HG02885 (cell line): ENCODE measurements around the gene NDST1.

Source experiments
- ATAC-seq: cut with Tn5 transposase; IDR thresholded peaks from one replicate; pipeline ENCODE4 v1.9.1; 2021; ENCODE audit warnings: mild to moderate bottlenecking; ENCODE audit not compliant: unreplicated experiment, poor library complexity

The NDST1 gene

DNA sequence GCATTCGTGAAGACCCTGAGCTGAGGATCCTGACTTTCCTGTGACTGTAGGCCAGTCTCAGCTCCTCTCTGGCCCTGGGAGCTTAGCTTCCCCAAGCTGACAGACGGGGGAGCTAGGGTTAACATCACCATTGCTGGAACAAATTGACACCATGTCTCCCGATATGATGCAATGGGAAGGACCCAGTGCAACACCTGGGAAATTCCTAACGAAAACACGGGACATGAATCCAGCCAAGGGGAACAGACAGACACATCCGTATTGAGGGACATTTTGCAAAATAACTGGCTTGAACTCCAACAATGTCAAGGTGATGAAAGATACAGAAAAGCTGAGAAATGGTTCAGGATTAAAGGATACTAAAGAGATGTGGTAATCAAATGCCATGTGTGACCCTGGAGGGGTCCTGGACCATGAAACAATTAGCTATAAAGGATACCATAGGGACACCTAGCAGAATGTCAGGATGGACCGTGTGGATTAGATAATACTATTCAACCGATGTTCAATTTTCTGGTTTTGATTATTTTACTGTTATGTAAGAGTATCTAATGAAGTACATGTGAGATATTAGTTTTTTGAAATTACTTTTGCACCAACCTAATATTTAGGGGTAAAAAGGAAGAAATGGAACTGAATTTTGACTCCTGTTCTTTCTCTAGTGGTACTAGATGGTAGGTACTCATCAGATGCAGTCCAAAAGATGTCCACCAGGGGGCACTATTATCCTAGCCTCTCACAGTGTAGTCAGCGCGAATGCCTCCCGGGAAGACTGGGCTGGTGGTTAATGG lies 52.7 kb downstream of the NDST1 start:
- ATAC-seq: peak; percentile 85

DNA sequence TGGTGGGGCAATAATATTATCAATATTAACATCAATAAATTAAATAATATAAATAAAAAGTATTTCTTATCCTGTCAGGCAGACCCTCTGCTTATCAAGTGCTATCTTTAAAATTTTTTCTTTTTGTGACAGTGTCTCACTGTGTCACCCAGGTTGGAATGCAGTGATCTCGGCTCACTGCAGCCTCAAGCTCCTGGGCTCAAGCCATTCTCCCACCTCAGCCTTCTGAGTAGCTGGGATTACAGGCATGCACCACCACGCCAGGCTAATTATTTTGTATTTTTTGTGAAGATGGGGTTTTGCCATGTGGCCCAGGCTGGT lies 53.2 kb downstream of the NDST1 start:
- no peak for ATAC-seq

DNA sequence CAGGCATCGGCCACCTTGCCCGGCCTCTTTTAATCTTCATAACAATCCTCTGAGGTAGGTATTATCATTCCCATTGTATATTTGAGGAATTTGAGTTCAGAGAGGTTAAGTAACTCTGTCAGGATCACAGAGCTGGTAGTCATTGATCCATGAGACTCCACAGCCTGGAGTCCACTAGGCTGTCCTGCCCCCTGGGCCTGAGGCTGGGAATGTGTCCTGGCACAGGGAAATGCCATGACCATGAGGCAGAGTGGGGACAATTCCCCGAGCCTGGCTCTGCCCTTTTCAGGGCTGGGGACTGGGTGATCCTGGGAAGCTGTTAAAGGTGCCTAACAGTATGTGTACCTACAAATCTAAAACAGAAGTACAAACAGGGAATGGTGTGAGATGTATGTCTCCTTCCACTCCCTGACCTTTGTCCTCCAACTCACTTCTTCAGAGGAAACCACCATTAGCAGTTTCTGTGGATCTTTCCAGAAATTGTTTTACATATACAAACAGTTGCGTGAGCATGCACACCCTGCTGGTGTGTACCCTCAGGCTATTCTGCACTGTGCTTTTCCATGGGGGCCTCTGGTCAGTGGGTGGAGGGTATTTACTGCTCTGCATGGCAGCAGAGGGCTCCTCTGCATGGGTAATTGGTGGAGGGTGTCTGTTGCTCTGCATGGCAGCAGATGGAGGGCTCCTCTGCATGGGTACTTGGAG lies 53.8 kb downstream of the NDST1 start:
- ATAC-seq: no peak

DNA sequence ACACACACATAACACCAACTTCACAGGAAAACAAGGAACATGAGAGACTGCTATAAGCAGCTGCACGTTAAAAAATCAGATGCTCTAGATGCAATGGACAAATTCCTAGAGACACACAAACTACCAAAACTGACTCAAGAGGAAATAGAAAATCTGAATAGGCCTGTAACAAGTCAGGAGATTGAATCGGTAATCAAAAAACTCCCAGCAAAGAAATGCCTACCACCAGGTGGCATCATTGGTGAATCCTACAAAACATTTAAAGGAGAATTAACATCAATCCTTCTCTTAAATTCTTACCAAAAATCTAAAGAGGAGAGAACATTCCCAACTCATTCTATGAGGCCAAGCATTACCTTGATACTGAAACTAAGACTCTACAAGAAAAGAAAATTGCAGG lies 54.9 kb downstream of the NDST1 start:
- no peak for ATAC-seq

DNA sequence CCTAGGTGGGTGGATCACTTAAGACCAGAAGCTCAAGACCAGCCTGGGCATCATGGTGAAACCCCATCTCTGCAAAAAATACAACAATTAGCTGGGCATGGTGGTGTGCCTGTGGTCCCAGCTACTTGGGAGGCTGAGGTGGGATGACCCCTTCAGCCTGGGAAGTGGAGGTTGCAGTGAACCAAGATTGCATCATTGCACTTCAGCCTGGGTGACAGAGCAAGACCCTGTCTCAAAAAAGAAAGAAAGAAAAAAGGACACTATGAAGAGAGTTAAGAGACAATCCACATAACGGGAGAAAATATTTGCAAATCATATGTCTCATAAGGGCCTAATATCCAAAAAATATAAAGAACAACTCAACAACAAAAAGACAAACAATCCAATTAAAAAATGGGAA lies 57.9 kb downstream of the NDST1 start:
- no peak for ATAC-seq

DNA sequence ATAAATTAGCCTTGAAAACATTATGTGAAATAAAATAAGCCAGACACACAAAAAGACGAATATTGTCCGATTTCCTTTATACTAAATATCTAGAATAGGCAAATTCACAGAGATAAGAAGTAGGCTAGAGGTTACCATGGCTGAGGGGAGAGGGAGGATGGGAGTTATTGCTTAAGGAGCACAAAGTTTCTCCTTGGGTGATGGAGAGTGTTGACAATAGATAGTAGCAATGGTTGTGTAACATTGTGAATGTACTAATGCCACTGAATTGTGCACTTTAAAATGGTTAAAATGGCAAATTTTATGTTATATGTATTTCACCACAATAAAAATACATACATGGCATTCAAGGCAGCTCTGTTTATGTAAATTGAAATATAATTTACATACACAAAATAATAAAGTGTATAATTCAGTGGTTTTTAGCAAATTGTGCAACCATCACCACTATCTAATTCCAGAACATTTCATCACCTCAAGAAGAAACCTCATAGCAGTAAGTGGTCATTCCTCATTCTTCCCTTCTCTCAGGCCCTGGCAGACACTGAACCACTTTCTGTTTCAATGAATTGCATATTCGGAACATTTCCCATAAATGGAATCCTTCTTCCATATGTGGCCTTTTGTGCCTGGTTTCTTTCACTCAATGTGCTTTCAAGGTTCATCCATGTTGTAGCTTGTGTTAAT lies 59.2 kb downstream of the NDST1 start:
- ATAC-seq: no peak

DNA sequence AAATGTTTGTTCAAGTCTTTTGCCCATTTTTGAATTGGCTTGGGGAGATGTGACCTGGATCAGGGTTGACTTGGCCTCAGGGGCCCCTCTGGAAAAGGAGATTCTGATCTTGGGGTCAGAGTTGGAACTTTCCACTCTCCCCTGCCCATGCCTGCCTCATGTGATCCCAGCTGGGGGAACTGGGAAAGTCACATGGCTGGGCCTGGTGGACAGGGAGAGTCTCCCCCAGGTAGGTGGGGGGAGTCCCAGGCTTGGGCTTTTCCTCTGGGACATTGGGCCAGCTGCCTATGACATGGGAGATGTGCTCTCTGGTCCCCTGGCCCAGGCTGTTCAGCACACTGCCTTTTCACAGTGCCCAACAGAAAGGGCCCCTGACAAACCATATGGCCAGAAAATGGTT lies 60.7 kb downstream of the NDST1 start:
- no peak for ATAC-seq

DNA sequence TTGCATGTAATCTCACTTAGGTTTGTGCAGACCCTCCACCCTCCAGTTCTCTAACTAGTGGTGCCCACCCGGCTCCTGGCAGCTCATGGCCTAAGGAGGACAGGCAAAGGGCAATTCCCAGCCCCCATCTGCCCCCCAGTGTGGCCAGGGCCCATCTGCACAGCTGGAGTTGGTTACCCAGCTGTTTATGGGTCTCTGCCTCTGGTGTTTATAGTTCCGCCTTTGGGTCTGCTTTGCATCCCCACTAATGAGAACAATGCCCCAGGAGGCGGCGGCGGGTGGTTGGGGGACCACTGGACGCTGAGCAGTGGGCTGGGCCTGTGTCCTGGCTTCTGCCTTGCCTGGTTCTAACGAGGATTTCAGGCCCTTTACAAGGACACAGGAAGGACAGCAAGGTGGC lies 62.4 kb downstream of the NDST1 start:
- no peak for ATAC-seq

DNA sequence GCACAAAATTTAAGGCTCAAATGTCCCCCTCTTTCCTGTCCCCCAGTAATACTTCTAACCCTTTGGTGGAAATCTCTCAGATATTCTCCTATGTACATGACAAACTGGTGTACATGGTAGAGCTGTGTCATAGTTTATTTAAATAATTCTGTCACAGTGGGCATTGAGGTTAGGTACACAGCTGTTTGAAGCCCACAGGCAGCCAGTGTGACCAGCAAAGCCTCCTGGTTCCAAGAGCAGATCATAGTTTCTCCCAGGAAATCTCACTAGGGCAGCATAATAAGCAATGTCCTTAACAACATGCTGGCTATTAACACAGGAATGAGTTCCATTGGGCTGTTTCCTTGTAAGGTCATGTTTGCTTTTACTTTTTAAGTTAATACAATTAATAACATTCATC lies 63.9 kb downstream of the NDST1 start:
- no peak for ATAC-seq

DNA sequence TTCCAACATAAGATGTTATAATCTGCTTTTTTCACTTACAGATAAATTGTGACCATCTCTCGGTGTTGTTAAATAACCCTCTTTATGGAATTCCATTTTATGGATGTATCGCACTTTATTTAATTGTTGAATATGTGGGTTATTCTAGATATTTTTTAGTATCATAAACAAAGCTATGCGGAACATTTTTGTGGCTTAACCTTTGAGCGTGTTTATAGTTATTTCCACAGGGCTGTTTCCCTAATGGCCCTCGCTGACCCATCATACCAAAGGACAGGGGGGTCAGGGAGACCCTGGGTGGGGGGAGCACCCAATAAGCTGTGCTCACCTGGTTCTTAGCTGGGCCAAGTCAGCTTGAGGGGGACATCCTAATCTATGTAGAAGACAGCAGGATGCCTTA lies 65.3 kb downstream of the NDST1 start:
- ATAC-seq: no peak

DNA sequence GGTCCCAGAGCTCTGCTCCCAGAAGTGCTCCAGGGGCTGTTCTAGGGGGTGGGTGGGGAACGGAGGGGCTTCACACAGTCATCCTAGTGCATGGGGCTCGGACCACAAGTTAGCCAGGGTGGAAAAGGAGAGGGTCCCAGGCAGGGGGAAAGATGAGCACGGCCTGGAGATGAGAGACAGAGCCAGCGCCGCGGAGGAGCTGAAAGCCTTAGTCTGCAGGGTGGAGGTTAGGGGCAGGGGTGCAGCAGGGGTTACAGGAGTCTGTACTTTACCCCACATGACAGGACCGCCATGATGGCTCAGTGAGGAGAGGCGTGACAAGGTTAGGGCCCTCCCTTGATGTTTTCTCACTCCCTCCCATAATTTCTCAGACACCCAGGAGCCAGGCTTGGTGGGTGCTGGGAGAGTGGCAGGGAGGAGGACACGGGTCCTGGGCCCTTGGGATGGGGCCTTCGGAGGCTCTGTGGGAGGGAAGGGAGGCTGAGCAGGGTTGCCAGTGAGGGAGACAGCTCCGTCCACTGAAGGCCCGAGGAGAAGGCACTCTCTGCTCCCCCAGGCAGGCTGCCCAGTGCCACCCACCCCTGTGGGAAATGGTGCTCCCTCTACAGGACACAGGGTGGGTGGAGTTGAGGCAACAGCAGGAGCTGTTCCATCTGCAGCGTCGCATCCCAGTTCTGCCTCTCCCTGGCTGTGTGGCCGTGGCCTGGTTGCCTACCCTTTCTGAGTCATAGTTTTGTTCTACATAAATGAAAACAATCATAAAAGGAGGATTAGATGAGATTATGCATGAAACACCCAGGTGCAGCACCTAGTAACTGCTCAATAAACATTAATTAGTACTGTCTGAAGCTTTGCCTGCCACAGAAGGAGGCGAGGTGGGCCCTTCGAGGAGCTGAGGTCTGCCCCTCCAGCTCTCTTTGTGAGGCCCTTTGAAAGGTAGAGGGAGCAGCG lies 66.2 kb downstream of the NDST1 start:
- no peak for ATAC-seq

DNA sequence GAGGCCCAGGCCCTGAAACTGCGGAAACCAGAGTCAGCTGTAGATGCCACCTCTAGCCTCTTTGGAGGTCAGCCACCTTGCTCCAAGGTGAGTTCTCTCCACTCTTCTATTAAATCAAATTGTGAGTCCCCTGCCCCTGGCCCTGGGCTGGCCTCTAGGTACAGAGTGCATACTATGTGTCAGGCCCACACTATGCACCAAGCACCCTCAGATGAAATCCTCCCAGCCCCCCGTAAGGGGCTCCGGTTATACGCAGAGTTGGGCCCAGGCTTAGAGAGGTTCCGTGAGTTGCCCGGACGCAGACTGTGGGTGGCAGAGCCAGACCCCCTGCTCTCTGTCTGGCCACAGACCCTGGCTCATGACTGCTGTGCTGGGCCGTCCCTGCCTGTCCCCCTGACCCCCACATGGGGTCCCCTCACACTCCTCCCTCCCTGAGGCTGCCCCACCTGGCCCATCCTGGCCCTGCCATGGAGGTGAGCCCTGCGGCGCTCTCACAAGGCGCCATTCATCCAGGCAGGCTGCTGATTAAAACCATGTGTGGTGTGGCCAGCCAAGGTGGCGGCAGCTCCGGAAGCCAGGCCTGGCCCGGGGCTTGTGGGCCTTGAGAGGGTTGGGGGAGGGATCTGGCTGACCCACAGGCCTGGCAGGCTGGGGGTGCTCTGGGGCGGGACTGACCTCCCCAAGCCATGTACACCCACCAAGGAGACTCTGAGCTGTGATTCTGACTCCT lies 67.1 kb downstream of the NDST1 start:
- no peak for ATAC-seq

DNA sequence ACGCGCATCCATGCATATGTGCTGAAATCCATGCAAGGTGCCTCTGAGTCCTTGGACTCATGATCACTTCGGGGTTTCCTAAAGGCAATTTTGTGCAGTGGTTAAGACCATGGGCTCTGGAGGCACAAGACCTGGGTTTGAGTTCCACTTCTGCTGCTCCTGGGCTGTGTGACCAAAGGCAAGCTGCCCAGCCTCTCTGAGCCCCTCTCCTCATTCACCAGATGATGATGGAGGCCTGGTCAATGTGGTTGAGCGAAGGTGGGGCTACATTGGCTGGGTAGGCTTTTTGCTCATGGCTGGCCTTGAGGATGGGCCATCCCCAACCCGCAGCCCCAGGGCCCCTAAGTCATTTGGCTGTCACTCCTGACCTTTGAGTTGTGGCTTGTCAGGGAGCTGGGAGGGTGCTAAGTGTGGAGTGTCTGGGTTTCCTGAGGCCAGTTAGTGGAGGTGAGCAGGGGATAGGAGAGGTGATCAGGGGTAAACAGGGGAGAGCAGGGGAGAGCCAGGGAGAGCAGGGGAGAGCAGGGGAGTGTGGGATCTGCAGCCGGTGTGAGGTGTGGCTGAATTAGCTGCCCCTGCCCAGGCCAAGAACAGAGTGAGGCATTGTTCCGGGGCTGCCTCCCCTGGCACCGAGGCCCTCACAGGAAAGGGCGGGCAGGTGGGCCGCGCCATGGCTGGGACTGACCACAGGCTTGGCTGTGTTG lies 68.0 kb downstream of the NDST1 start:
- no peak for ATAC-seq

DNA sequence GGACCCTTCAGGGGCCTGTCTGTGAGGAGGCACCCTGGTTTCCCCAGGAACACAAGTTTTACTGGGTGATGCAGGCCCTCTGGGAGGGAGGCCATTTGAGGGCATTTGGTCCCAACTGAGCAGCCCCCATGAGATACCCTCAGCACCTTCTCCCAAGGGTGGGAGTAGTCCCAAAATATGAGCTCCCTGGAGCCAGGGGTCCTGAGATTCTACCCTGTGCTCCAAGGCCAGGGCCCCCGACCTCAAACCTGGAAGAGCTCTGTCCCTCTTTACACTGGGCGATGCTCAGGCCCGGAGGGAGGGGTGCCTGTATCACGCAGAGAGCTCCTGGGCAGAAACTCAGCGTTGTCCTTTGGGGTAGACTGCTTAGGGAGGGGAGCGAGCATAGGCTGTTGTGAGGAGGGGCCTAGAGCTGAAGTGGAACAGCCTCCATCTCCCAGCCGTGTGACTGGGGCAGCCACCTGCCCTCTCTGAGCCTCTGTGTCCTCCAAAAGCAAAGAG lies 68.6 kb downstream of the NDST1 start:
- no peak for ATAC-seq

DNA sequence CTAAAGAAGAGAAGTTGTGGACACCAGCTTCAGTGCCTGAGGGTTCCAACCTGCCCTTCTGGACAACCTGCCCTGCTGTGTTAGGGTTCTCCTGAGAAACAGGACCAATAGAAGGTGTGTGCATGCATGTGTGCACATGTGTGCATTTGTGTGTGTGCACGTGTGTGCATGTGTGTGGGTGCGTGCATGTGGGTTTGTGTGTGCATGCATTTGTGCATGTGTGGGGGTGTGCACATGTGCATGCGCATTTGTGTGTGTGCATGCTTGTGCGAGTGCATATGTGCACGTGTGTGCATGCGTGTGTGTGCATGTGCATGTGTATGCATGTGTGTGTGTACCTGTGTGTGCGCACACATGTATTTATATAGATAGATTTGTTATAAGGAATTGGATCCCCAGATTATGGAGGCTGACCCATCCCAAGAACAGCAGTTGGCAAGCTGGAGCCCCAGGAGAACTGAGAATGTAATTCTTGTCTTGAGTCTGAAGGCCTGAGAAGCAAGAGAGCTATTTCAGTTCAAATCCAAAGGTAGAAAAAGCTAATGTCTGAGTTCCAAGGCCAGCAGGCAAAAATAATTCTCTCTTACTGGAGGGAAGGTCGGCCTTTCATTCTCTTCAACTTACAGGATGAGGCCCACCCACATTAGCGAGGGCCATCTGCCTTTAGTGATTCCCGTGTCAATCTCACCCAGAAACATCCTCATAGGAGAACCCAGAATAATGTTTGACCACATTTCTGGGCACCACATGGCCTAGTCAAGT lies 69.6 kb downstream of the NDST1 start:
- ATAC-seq: no peak

DNA sequence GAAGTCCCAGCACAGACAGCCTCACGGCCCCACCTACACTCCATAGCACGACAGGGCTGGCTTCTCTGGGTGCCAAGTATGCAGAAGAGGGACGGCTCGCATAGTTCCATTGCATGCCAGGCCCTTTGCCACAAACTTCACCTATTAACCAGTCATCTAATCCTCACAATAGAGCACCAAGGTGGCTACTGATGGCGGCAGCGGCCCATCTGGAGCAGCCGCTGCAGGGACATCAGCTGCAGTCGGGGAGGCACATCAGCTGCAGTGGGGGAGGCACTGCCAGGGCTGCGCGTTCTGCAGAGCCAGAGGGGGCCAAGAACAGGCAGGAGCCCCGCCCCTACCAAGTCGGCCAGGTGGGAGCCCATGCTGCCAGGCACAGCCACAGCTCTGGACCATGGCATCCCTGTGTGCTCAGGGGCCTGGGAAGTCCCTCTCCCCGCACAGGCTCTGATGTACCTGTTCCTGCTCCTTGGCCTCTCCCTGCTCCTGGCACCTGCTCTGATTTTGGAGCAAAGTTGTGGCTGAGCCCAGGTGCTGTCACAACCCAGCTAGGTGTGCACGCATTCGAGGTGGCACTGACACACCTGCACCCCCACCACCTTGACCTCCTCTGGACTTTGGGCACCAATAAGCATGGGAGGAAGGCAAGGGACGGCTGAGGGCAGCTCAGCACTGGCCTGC lies 71.0 kb downstream of the NDST1 start:
- ATAC-seq: no peak

DNA sequence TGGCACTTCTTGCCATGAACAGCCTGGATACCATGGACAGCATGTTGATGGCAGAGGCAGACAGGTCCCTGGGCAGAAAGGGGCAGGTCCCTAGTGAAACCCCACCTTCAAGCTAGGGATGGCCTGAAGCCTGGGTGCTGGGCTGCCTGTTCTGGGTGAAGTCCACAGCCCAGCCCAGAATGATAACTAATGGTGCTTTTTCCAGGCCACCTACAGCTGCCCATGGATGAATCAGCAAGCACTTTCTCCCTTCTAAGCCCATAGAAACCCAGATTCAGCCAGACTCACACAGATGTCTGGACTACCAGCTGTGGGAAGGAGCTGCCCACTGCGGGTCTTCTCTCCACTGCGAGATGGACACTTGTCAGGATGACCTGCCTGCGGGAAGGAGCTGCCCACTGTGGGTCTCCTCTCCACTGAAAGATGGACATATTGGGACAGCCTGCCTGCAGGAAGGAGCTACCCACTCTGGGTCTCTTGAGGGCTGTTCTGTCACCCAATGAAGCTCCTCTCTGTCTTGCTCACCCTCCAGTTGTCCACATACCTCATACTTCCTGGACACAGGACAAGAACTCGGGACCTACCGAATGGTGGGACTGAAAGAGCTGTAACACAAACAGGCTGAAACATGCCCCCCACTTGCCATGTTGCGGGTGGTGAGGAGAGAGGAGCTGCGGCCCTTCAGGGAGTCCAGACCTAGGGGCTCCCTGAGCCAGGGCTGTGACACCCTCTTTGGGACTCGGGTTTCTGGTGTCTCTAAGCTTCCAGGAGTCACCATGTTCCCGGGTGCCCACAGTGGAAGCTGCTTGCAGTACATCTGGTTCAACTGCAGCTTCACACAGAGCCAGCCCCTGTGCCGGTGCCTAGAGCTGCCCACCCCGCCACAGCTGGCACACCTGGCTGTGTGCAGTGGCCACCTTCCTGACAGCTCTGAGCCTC lies 71.8 kb downstream of the NDST1 start:
- no peak for ATAC-seq
